ENCODE data around the gene SAMM50. TPM values are rescaled to one million over a fixed set of nuclear protein-coding genes. Genes with fewer than 3 reads are reported as not detected.

SAMM50 gene
- total and polyA plus RNA-seq, 2 donors (not counting 1 experiment from before 2014, with no cell fraction given): 32.9 to 45.7 TPM

DNA sequence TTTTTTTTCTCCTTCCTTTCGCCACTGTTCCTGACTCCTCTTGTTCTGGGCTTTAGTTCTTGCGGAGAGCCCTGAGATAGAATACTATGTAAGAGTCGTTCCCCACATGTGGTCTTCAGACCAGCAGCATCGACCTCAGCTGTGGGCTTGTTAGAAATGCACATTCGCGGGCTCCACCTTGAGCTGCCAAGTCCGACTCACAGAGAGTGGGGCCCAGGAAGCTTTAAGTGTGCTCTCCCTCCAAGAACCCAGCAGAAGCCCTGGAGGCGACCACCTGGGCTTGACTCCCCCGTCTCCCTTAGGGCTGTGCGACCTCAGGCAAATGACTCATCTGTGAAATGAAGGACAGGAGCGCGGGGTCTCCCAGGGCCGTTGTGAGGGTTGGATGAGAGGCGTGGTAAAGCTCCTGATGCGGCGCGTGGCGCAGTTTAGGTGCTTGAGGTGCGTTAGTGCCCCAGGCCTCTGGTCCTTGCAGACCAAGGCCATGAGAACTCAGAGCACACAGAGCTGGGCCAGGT lies 18.8 kb downstream of the SAMM50 start:
- Histone ChIP-seq H4K20me1 (ENCODE audit: control insufficient read depth, extremely low read depth, insufficient read depth, low read length) (no peaks in the 10 kb centered on the region), H3K9me3 (ENCODE audit: control insufficient read depth, insufficient read depth, low read depth, low read length) (no peaks in the 10 kb centered on the region), H3K4me3 (replicated peaks in 1 of 4; ENCODE audit: control extremely low read depth in 1 of 4, insufficient read depth in 1 of 4, low read depth in 3 of 4, low read length in 4 of 4) (no peak overlapping the region), H3K4me1 (ENCODE audit: control insufficient read depth, extremely low read depth, insufficient read depth, low read length) (no peaks in the 10 kb centered on the region), H2AFZ (ENCODE audit: low read length) (no peak overlapping the region), H3K4me2 (ENCODE audit: extremely low read depth, insufficient read depth, low read length) (no peak overlapping the region), H3K27me3 (ENCODE audit: control insufficient read depth, insufficient read depth, low read length) (no peaks in the 10 kb centered on the region), H3K79me2 (ENCODE audit: control insufficient read depth, insufficient read depth, low read length) (no peaks in the 10 kb centered on the region), H3K27ac (ENCODE audit: insufficient read depth, low read length) (no peak overlapping the region), H3K9ac (ENCODE audit: insufficient read depth, low read length) (no peak overlapping the region), H3K36me3 (ENCODE audit: control insufficient read depth, insufficient read depth, low read length) (peaks cover 22% of the 10 kb centered on the region)
- no peak for DNase-seq (ENCODE audit: low read depth in 2 of 2)
- TF ChIP-seq CTCF (conservative IDR thresholded peaks at IDR 0.05 in 1 of 2, IDR thresholded peaks at IDR 0.05 in 1 of 2; ENCODE audit: low read depth in 1 of 2, low read length in 2 of 2): no peak
- TF ChIP-seq EZH2 (IDR thresholded peaks at IDR 0.05; ENCODE audit: low read length, missing control alignments): no peak

- TF ChIP-seq EZH2 (IDR thresholded peaks at IDR 0.05; ENCODE audit: low read length, missing control alignments): no peak
- TF ChIP-seq CTCF (conservative IDR thresholded peaks at IDR 0.05 in 1 of 2, IDR thresholded peaks at IDR 0.05 in 1 of 2; ENCODE audit: low read depth in 1 of 2, low read length in 2 of 2): no peak
- Histone ChIP-seq H3K27me3 (ENCODE audit: control insufficient read depth, insufficient read depth, low read length) (no peaks in the 10 kb centered on the region), H2AFZ (ENCODE audit: low read length) (no peak overlapping the region), H3K79me2 (ENCODE audit: control insufficient read depth, insufficient read depth, low read length) (no peaks in the 10 kb centered on the region), H3K27ac (ENCODE audit: insufficient read depth, low read length) (no peak overlapping the region), H3K4me1 (ENCODE audit: control insufficient read depth, extremely low read depth, insufficient read depth, low read length) (no peaks in the 10 kb centered on the region), H3K9me3 (ENCODE audit: control insufficient read depth, insufficient read depth, low read depth, low read length) (no peaks in the 10 kb centered on the region), H4K20me1 (ENCODE audit: control insufficient read depth, extremely low read depth, insufficient read depth, low read length) (no peaks in the 10 kb centered on the region), H3K9ac (ENCODE audit: insufficient read depth, low read length) (no peak overlapping the region), H3K4me3 (replicated peaks in 1 of 4; ENCODE audit: control extremely low read depth in 1 of 4, insufficient read depth in 1 of 4, low read depth in 3 of 4, low read length in 4 of 4) (no peak overlapping the region), H3K36me3 (ENCODE audit: control insufficient read depth, insufficient read depth, low read length) (peaks cover 22% of the 10 kb centered on the region), H3K4me2 (ENCODE audit: extremely low read depth, insufficient read depth, low read length) (no peak overlapping the region)
- no peak for DNase-seq (ENCODE audit: low read depth in 2 of 2)
These were observed 19.8 kb downstream of the SAMM50 start for GRCh38 chr22:43975041-43975440.

GRCh38 chr22:43976861-43977795 lies 21.9 kb downstream of the SAMM50 start:
- Histone ChIP-seq H3K27me3 (ENCODE audit: control insufficient read depth, insufficient read depth, low read length) (no peaks in the 10 kb centered on the region), H3K9ac (ENCODE audit: insufficient read depth, low read length) (no peak overlapping the region), H3K36me3 (ENCODE audit: control insufficient read depth, insufficient read depth, low read length) (peaks cover 25% of the 10 kb centered on the region), H3K4me1 (ENCODE audit: control insufficient read depth, extremely low read depth, insufficient read depth, low read length) (no peaks in the 10 kb centered on the region), H3K9me3 (ENCODE audit: control insufficient read depth, insufficient read depth, low read depth, low read length) (no peaks in the 10 kb centered on the region), H3K27ac (ENCODE audit: insufficient read depth, low read length) (no peak overlapping the region), H3K79me2 (ENCODE audit: control insufficient read depth, insufficient read depth, low read length) (no peaks in the 10 kb centered on the region), H4K20me1 (ENCODE audit: control insufficient read depth, extremely low read depth, insufficient read depth, low read length) (no peaks in the 10 kb centered on the region), H3K4me2 (ENCODE audit: extremely low read depth, insufficient read depth, low read length) (no peak overlapping the region), H3K4me3 (replicated peaks in 1 of 4; ENCODE audit: control extremely low read depth in 1 of 4, insufficient read depth in 1 of 4, low read depth in 3 of 4, low read length in 4 of 4) (no peak overlapping the region), H2AFZ (ENCODE audit: low read length) (no peak overlapping the region)
- DNase-seq (ENCODE audit: low read depth in 2 of 2): no peak
- TF ChIP-seq CTCF (conservative IDR thresholded peaks at IDR 0.05 in 1 of 2, IDR thresholded peaks at IDR 0.05 in 1 of 2; ENCODE audit: low read depth in 1 of 2, low read length in 2 of 2): no peak
- TF ChIP-seq EZH2 (IDR thresholded peaks at IDR 0.05; ENCODE audit: low read length, missing control alignments): no peak
